SH-SY5Y (cell line): ENCODE measurements around the gene ADAM23.

Experiments used
- GATA2 ChIP-seq: IDR thresholded peaks from 2 replicates; pipeline ENCODE4 v1.6.1; 2011; ENCODE audit warnings: mild to moderate bottlenecking, low read depth, low read length
- GATA3 ChIP-seq: IDR thresholded peaks from 2 replicates; pipeline ENCODE4 v1.6.1; 2011; ENCODE audit warnings: low read depth, mild to moderate bottlenecking, low read length, moderate library complexity

- TF ChIP-seq GATA2: no peak
- TF ChIP-seq GATA3: no peak
Observed at GRCh38 chr2:206431439-206431838, 11.9 kb upstream of the ADAM23 start.
